DOHH2 (cell line): Measurements from ENCODE around the gene ABLIM2.

Experiments
- EZH2phosphoT487 ChIP-seq: fragments of 200-600 bp; sonication (generic); IDR thresholded peaks from 2 replicates; pipeline ENCODE4 v1.6.1; 2017; ENCODE audit warnings: borderline replicate concordance, mild to moderate bottlenecking, antibody characterized with exemption, low read length, moderate library complexity, mixed read lengths
- TF ChIP-seq, protein P1 (sequence below): fragments of 200-600 bp; sonication (generic); IDR thresholded peaks from one replicate; pipeline ENCODE4 v1.5.1; 2014; ENCODE audit warnings: antibody characterized with exemption, mild to moderate bottlenecking, low read depth, low read length; ENCODE audit not compliant: poor library complexity, severe bottlenecking

DNA sequence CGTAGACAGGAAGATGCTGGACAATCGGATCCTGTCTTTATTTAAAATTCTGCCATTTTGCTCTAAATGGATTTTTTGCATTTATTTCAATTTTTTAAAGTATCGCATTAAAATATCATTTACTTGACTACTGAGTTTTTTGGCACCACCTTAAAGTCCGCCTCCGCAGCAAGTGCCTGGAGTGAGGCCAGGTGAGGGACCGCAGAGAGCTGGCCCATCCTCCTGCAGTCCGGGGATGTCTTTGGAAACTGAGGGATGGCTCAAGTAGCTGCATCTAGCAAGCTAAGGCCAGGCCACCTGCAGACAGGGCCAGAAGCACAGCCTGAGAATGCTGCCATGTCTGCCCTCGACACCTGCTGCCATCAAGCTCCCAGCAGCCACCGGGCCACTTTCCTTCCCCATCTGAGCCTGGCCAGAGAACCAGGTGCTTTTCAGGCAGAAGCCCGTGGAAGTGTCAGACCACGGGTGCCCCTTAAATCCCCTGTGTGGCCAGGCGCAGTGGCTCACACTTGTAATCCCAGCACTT lies 69.6 kb downstream of the ABLIM2 start:
- TF ChIP-seq, protein P1, sequence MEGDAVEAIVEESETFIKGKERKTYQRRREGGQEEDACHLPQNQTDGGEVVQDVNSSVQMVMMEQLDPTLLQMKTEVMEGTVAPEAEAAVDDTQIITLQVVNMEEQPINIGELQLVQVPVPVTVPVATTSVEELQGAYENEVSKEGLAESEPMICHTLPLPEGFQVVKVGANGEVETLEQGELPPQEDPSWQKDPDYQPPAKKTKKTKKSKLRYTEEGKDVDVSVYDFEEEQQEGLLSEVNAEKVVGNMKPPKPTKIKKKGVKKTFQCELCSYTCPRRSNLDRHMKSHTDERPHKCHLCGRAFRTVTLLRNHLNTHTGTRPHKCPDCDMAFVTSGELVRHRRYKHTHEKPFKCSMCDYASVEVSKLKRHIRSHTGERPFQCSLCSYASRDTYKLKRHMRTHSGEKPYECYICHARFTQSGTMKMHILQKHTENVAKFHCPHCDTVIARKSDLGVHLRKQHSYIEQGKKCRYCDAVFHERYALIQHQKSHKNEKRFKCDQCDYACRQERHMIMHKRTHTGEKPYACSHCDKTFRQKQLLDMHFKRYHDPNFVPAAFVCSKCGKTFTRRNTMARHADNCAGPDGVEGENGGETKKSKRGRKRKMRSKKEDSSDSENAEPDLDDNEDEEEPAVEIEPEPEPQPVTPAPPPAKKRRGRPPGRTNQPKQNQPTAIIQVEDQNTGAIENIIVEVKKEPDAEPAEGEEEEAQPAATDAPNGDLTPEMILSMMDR, result no peak
- no peak for TF ChIP-seq EZH2phosphoT487
